Measurements from ENCODE around the gene CXCL11. TPM values are rescaled to one million over a fixed set of nuclear protein-coding genes. Genes with fewer than 3 reads are reported as not detected.

CXCL11 gene
- total and polyA plus RNA-seq, 2 of the 13 experiments (the other 11 are each of a cell fraction or from before 2014, with no cell fraction given): 0.08 TPM; not detected in 1

GRCh38 chr4:76023389-76023788 lies 12.5 kb downstream of the CXCL11 start, which contains the start of gene CXCL10 (continued):
- no peak for TF ChIP-seq ZHX2 (IDR thresholded peaks at IDR 0.05; ENCODE audit: low read depth)
- no peak for TF ChIP-seq ZHX2 (CRISPR knock-in tag; IDR thresholded peaks at IDR 0.05; ENCODE audit: borderline replicate concordance)
- no peak for TF ChIP-seq ARID3A (IDR thresholded peaks at IDR 0.05; ENCODE audit: low read depth, low read length)
- no peak for TF ChIP-seq ZNF639 (CRISPR knock-in tag; conservative IDR thresholded peaks at IDR 0.05)
- TF ChIP-seq MAFG (CRISPR knock-in tag; IDR thresholded peaks at IDR 0.05): no peak
